Subcutaneous abdominal adipose tissue (tissue), 5 donors: ENCODE measurements around the gene SLC1A7.

Experiments used
- H3K27ac ChIP-seq: one replicate; pipeline ENCODE4 v1.7.0; 2013; ENCODE audit warnings: low read depth, mild to moderate bottlenecking, inconsistent platforms, low read length, moderate library complexity
- H3K27me3 ChIP-seq, 5 donors: one replicate each; pipeline ENCODE4 v1.7.0; 2013; ENCODE audit warnings: low read length in 5 of 5, inconsistent platforms in 1 of 5; ENCODE audit not compliant: control insufficient read depth in 5 of 5, insufficient read depth in 4 of 5
- H3K36me3 ChIP-seq, 5 donors: one replicate each; pipeline ENCODE4 v1.7.0; 2013; ENCODE audit warnings: low read length in 5 of 5; ENCODE audit not compliant: control insufficient read depth in 5 of 5, insufficient read depth in 5 of 5
- H3K4me1 ChIP-seq, 5 donors: one replicate each; pipeline ENCODE4 v1.7.0; 2013; ENCODE audit warnings: low read length in 5 of 5, mild to moderate bottlenecking in 3 of 5, moderate library complexity in 1 of 5; ENCODE audit not compliant: control insufficient read depth in 5 of 5, insufficient read depth in 5 of 5
- H3K4me3 ChIP-seq, 5 donors: one replicate each; pipeline ENCODE4 v1.7.0; 2013; ENCODE audit warnings: low read length in 5 of 5, low read depth in 1 of 5
- H3K9ac ChIP-seq, 5 donors: one replicate each; pipeline ENCODE4 v1.7.0; 2013; ENCODE audit warnings: low read length in 5 of 5, mild to moderate bottlenecking in 4 of 5, moderate library complexity in 3 of 5
- H3K9me3 ChIP-seq, 5 donors: one replicate each; pipeline ENCODE4 v1.7.0; 2013; ENCODE audit warnings: low read length in 5 of 5; ENCODE audit not compliant: control insufficient read depth in 5 of 5
- donor health status: healthy.
- donor health status: healthy.
- donor health status: healthy.
- donor health status: healthy.
- donor health status: healthy.

Gene SLC1A7

GRCh38 chr1:53145942-53146708, 3.7 kb upstream of the SLC1A7 start:
- H3K9ac ChIP-seq, result peak overlapping the region in 1 of 5 donors; percentile 35
- H3K4me3 ChIP-seq, result no peak overlapping the region
- peaks cover 0 to 37% (median 9%) of the 10 kb centered on the region in 5 donors for H3K4me1 ChIP-seq
- no peak overlapping the region for H3K27ac ChIP-seq
- H3K27me3 ChIP-seq, result no peaks in the 10 kb centered on the region
- H3K9me3 ChIP-seq, result no peaks in the 10 kb centered on the region
- H3K36me3 ChIP-seq, result no peaks in the 10 kb centered on the region

- Histone ChIP-seq H3K27ac (no peak overlapping the region), H3K4me1 (peaks cover 0 to 43% (median 9%) of the 10 kb centered on the region in 5 donors), H3K9ac (no peak overlapping the region), H3K27me3 (no peaks in the 10 kb centered on the region), H3K9me3 (no peaks in the 10 kb centered on the region), H3K36me3 (no peaks in the 10 kb centered on the region), H3K4me3 (no peak overlapping the region)
Measured at GRCh38 chr1:53145619-53145941, 3.1 kb upstream of the SLC1A7 start.

GRCh38 chr1:53145051-53145600, 2.7 kb upstream of the SLC1A7 start:
- Histone ChIP-seq H3K36me3 (no peaks in the 10 kb centered on the region), H3K9ac (no peak overlapping the region), H3K9me3 (no peaks in the 10 kb centered on the region), H3K27ac (no peak overlapping the region), H3K4me3 (no peak overlapping the region), H3K27me3 (no peaks in the 10 kb centered on the region), H3K4me1 (peaks cover 0 to 47% (median 13%) of the 10 kb centered on the region in 5 donors)

- Histone ChIP-seq H3K4me3 (no peak overlapping the region), H3K9ac (no peak overlapping the region), H3K36me3 (no peaks in the 10 kb centered on the region), H3K9me3 (no peaks in the 10 kb centered on the region), H3K27me3 (no peaks in the 10 kb centered on the region), H3K27ac (no peak overlapping the region), H3K4me1 (peaks cover 0 to 55% (median 13%) of the 10 kb centered on the region in 5 donors)
Measured at GRCh38 chr1:53144201-53144600, 1.8 kb upstream of the SLC1A7 start.

- Histone ChIP-seq H3K36me3 (no peaks in the 10 kb centered on the region), H3K4me1 (peaks cover 0 to 58% (median 13%) of the 10 kb centered on the region in 5 donors), H3K4me3 (no peak overlapping the region), H3K9me3 (no peaks in the 10 kb centered on the region), H3K27ac (no peak overlapping the region), H3K9ac (no peak overlapping the region), H3K27me3 (no peaks in the 10 kb centered on the region)
Measured at GRCh38 chr1:53143527-53143926, 1.1 kb upstream of the SLC1A7 start.

GRCh38 chr1:53141487-53142055, 867 bp downstream of the SLC1A7 start:
- Histone ChIP-seq H3K27ac (no peak overlapping the region), H3K4me1 (peaks cover 0 to 57% (median 12%) of the 10 kb centered on the region in 5 donors), H3K9me3 (peaks cover 3 to 9% (median 5%) of the 10 kb centered on the region in 5 donors), H3K9ac (no peak overlapping the region), H3K4me3 (no peak overlapping the region), H3K36me3 (no peaks in the 10 kb centered on the region), H3K27me3 (no peaks in the 10 kb centered on the region)

- no peaks in the 10 kb centered on the region for H3K27me3 ChIP-seq
- H3K27ac ChIP-seq, result peak overlapping the region; percentile 20
- no peaks in the 10 kb centered on the region for H3K36me3 ChIP-seq
- peaks cover 3 to 9% (median 5%) of the 10 kb centered on the region in 5 donors for H3K9me3 ChIP-seq
- H3K4me1 ChIP-seq, result peaks cover 0 to 46% (median 4%) of the 10 kb centered on the region in 5 donors
- H3K9ac ChIP-seq, result no peak overlapping the region
- no peak overlapping the region for H3K4me3 ChIP-seq
Measured at GRCh38 chr1:53140451-53140850, 2.0 kb downstream of the SLC1A7 start.

- Histone ChIP-seq H3K9me3 (peaks cover 3 to 9% (median 5%) of the 10 kb centered on the region in 5 donors), H3K27me3 (no peaks in the 10 kb centered on the region), H3K27ac (peak overlapping the region; percentile 75), H3K4me3 (no peak overlapping the region), H3K9ac (no peak overlapping the region), H3K36me3 (no peaks in the 10 kb centered on the region), H3K4me1 (peaks cover 0 to 43% (median 4%) of the 10 kb centered on the region in 5 donors)
Measured at GRCh38 chr1:53139951-53140361, 2.5 kb downstream of the SLC1A7 start.

- no peaks in the 10 kb centered on the region for H3K36me3 ChIP-seq
Measured at GRCh38 chr1:53138991-53139884, 3.2 kb downstream of the SLC1A7 start.

More at GRCh38 chr1:53138991-53139884, 3.2 kb downstream of the SLC1A7 start:
- H3K4me1 ChIP-seq, result peaks cover 0 to 36% (median 4%) of the 10 kb centered on the region in 5 donors
- peak overlapping the region; percentile 75 for H3K27ac ChIP-seq
- H3K9ac ChIP-seq, result peak overlapping the region in 2 of 5 donors; percentile 14 to 53
- peaks cover 3 to 9% (median 5%) of the 10 kb centered on the region in 5 donors for H3K9me3 ChIP-seq
- H3K27me3 ChIP-seq, result no peaks in the 10 kb centered on the region
- H3K4me3 ChIP-seq, result no peak overlapping the region
